Neural cell (in vitro differentiated cells): ENCODE measurements around the gene ERGIC3.

Experiments used
- CTCF ChIP-seq: fragments of 450-650 bp; IDR thresholded peaks from 2 replicates; pipeline ENCODE4 v1.5.1; 2014; ENCODE audit warnings: antibody characterized with exemption, mild to moderate bottlenecking, moderate library complexity; ENCODE audit not compliant: poor library complexity, severe bottlenecking
- EP300 ChIP-seq: fragments of 450-650 bp; conservative IDR thresholded peaks from 2 replicates; pipeline ENCODE4 v1.6.1; 2014; ENCODE audit warnings: antibody characterized with exemption, mild to moderate bottlenecking, moderate library complexity; ENCODE audit not compliant: poor library complexity, severe bottlenecking
- EZH2 ChIP-seq: fragments of 200-600, 300-800 bp; shearing (Covaris generic), sonication (generic); IDR thresholded peaks from 2 replicates; pipeline ENCODE4 v1.6.1; 2014; ENCODE audit warnings: antibody characterized with exemption, low read length, borderline replicate concordance, mild to moderate bottlenecking; ENCODE audit not compliant: insufficient read depth, poor library complexity, severe bottlenecking
- MXI1 ChIP-seq: fragments of 450-650 bp; conservative IDR thresholded peaks from 2 replicates; pipeline ENCODE4 v1.6.1; 2014; ENCODE audit warnings: antibody characterized with exemption, mild to moderate bottlenecking; ENCODE audit not compliant: poor library complexity, severe bottlenecking
- POLR2AphosphoS5 ChIP-seq: IDR thresholded peaks from 2 replicates; pipeline ENCODE4 v1.6.1; 2012
- RAD21 ChIP-seq: fragments of 450-650 bp; conservative IDR thresholded peaks from 2 replicates; pipeline ENCODE4 v1.6.1; 2014; ENCODE audit warnings: antibody characterized with exemption, mild to moderate bottlenecking, moderate library complexity
- REST ChIP-seq: IDR thresholded peaks from 2 replicates; pipeline ENCODE4 v1.6.1; 2012; ENCODE audit warnings: borderline replicate concordance
- TAF1 ChIP-seq: IDR thresholded peaks from 2 replicates; pipeline ENCODE4 v1.6.1; 2012; ENCODE audit warnings: low read depth

DNA sequence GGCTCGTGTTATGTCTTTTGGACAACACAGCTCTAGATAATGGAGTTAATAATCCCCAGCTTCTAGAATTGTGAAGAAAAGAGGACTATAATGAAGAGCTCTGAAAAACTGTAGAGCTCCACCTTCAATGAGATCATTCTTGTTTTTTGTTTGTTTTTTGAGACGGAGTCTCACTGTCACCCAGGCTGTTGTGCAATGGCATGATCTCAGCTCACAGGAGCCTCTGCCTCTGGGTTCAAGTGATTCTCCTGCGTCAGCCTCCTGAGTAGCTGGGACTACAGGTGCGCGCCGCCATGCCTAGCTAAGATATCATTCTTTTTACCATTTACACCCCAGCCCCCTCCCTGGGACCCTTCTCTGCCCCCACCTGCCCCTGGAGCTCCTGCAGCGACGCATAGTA lies 36.6 kb downstream of the ERGIC3 start:
- TF ChIP-seq CTCF (no peak), POLR2AphosphoS5 (no peak), TAF1 (no peak), EP300 (no peak), EZH2 (no peak), RAD21 (no peak), REST (no peak), MXI1 (no peak)
